ENCODE results near the gene HOXD9.

- TF ChIP-seq, protein P1, sequence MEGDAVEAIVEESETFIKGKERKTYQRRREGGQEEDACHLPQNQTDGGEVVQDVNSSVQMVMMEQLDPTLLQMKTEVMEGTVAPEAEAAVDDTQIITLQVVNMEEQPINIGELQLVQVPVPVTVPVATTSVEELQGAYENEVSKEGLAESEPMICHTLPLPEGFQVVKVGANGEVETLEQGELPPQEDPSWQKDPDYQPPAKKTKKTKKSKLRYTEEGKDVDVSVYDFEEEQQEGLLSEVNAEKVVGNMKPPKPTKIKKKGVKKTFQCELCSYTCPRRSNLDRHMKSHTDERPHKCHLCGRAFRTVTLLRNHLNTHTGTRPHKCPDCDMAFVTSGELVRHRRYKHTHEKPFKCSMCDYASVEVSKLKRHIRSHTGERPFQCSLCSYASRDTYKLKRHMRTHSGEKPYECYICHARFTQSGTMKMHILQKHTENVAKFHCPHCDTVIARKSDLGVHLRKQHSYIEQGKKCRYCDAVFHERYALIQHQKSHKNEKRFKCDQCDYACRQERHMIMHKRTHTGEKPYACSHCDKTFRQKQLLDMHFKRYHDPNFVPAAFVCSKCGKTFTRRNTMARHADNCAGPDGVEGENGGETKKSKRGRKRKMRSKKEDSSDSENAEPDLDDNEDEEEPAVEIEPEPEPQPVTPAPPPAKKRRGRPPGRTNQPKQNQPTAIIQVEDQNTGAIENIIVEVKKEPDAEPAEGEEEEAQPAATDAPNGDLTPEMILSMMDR (IDR thresholded peaks at IDR 0.05): no peak
- peak; percentile 96 for TF ChIP-seq EZH2 (IDR thresholded peaks at IDR 0.05)
- peak; percentile 95 for TF ChIP-seq EZH2phosphoT487 (IDR thresholded peaks at IDR 0.05)
Measured at GRCh38 chr2:176091329-176092258, 30.9 kb upstream of the HOXD9 start.

Data from neural progenitor cell (in vitro differentiated cells).